RWPE1 (cell line): ENCODE results near the gene ASCL5.

Source experiments
- CTCF ChIA-PET: fragments of 350-600 bp; sonication (Branson Sonifier 250); formaldehyde crosslinking; extraction: SDS; loops from one replicate; lab custom pipeline; 2021; lab: Yijun Ruan, JAX
- POLR2A ChIA-PET: fragments of 400-600 bp; formaldehyde crosslinking; extraction: SDS; loops from one replicate; lab custom pipeline; 2020; ENCODE audit warnings: antibody characterized with exemption; ENCODE audit not compliant: low non-redundant PET; lab: Yijun Ruan, JAX
- DNase-seq: peaks from one replicate; pipeline ENCODE4 v3.0.0; 2012; ENCODE audit warnings: low spot score
- H3K27ac ChIP-seq: fragments of 450-650 bp; 2 replicates; pipeline ENCODE4 v1.5.1; 2017
- TF ChIP-seq, protein P1 (sequence below): fragments of 450-650 bp; conservative IDR thresholded peaks from 2 replicates; pipeline ENCODE4 v1.5.1; 2017; ENCODE audit warnings: low read depth, mild to moderate bottlenecking

The ASCL5 gene

DNA sequence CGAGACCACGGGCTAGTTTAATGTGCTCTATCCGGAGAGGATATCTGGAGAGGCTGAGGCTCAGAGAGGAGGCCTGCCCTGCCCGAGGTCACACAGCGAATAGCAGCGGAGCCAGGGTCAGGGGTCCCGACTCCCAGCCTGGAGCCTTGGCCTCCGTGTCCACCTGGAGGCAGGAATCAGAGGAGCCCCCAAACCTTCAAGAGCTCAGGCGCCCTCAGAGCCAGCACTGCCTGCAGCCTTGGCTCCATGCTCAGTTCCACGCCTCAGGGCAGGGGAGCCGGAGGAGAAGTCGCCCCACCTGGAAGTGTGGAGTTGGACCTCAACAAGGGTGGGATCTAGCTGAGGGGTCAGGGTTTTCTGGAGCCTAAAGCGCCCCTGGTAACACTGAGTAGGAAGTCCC lies 2.0 kb upstream of the ASCL5 start:
- ChIA-PET CTCF (interaction anchor here (2.0 kb wide), 1 partner anchor 19 kb away, joined by 9 read pairs; no protein-coding TSS in a partner anchor), POLR2A (no interaction called here)
- H3K27ac ChIP-seq, result no peak overlapping the region
- TF ChIP-seq, protein P1, sequence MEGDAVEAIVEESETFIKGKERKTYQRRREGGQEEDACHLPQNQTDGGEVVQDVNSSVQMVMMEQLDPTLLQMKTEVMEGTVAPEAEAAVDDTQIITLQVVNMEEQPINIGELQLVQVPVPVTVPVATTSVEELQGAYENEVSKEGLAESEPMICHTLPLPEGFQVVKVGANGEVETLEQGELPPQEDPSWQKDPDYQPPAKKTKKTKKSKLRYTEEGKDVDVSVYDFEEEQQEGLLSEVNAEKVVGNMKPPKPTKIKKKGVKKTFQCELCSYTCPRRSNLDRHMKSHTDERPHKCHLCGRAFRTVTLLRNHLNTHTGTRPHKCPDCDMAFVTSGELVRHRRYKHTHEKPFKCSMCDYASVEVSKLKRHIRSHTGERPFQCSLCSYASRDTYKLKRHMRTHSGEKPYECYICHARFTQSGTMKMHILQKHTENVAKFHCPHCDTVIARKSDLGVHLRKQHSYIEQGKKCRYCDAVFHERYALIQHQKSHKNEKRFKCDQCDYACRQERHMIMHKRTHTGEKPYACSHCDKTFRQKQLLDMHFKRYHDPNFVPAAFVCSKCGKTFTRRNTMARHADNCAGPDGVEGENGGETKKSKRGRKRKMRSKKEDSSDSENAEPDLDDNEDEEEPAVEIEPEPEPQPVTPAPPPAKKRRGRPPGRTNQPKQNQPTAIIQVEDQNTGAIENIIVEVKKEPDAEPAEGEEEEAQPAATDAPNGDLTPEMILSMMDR, result no peak
- no peak for DNase-seq

DNA sequence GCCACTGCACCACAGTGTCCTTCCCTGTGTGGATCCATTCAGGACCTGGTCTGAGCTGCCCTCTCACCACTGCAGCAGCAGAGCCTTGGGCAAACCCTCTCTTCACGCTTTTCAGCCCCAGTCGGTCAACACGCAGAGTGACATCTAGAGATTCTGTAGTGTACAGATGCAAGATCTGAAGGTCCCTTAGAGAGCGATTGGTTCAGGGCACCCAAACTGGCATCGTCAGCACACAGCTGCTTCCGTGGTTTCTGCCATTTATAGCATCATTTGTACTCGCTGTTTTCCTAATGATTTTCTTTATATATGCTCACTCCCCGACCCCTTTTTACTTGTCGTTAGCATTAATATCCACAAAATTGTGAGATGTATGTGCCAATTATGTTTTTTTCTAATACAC lies 1.5 kb upstream of the ASCL5 start:
- ChIA-PET POLR2A (interaction anchor here (0.6 kb wide), 1 partner anchor 8 kb away, joined by 3 read pairs; no protein-coding TSS in a partner anchor), CTCF (interaction anchor here (1.0 to 2.0 kb wide), 2 partner anchors 9 to 20 kb away, joined by 5 to 9 read pairs; no protein-coding TSS in a partner anchor)
- no peak for DNase-seq
- TF ChIP-seq, protein P1, result no peak
- H3K27ac ChIP-seq, result no peak overlapping the region

DNA sequence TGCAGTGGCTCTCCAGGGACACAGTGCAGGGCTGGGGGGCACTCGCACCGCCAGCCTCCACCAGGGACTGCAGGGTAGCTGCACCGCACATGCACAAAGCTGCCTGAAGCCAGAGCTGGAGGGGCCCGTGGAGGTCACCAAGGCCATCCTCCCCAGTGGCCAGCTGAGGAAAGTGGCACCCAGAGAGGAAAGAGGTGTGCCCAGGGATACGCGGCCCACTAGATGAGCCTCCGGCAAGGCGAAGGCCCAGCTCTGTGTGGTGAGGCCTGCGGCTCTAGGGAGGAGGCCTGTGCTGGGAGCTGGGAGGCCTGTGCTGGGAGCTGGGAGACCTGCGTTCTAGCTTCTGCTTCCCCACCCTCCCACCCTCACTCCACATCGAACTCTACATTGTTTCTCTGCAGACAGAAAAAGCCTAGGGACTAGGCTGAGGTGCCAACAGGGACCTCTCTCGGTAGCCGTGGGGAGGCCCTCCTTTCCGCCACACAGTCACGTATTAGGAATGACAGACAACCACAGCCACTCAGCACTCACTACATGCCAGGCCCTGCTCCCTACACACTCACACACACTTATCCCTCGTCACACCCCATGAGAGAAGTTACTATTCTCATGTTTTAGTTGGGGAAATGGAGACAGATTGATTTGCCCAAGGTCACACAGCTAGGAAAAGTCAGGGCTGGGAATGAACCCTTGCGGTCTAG lies 921 bp upstream of the ASCL5 start:
- no peak for DNase-seq
- ChIA-PET POLR2A (interaction anchor here (0.6 kb wide), 1 partner anchor 9 kb away, joined by 3 read pairs; no protein-coding TSS in a partner anchor), CTCF (interaction anchor here (0.5 to 2.2 kb wide), 6 partner anchors 9 to 156 kb away, joined by 3 to 9 read pairs (median 5); no protein-coding TSS in a partner anchor)
- no peak overlapping the region for H3K27ac ChIP-seq
- TF ChIP-seq, protein P1, result no peak

DNA sequence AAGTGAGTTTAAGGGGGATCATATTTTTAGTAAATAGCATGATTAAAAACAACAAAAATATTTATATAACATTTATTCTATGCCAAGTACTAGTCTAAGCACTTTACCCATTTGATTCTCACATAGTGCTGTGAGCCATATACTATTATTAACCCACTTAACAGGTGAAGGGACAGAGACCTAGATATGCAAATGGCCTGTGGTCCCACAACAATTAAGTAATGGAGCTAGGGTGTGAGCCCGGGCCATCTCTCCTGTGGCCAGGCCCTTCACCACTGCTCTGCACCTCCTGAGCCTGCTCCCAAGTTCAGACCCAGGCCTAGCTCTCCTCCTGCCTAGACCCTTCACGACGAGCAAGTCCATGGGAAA lies 537 bp downstream of the ASCL5 start:
- POLR2A ChIA-PET, result interaction anchor here (0.9 kb wide), 1 partner anchor 457 kb away, joined by 3 read pairs; the partner anchor contains the start of gene DDX59

DNA sequence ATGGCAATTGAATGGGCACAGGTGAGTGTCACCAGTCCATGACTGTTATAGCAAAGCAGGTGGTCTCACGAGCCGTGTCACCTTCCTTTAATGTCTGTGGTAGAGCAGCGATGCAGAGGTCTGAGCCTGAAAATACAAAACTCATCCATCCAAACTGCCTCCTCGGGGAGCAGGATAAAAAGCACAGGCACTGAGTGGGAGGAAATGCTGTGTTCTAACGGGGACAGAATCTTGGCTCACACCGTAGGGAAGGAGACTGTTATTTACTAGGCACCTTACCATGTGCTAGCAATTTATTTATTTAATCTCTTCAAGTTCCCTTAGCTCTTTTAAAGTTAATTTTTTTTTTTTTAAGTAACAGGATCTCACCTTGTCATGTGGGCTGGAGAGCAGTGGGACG lies 1.2 kb downstream of the ASCL5 start:
- CTCF ChIA-PET, result interaction anchor here (0.6 to 2.2 kb wide), 8 partner anchors 12 to 412 kb away, joined by 3 to 7 read pairs (median 4); no protein-coding TSS in a partner anchor
- TF ChIP-seq, protein P1, result no peak
- no peak for DNase-seq
- POLR2A ChIA-PET, result no interaction called here
- no peak overlapping the region for H3K27ac ChIP-seq

More for the DNA sequence above, 537 bp downstream of the ASCL5 start:
- CTCF ChIA-PET, result interaction anchor here (0.5 to 2.2 kb wide), 11 partner anchors 11 to 753 kb away, joined by 3 to 7 read pairs (median 4); no protein-coding TSS in a partner anchor
- no peak overlapping the region for H3K27ac ChIP-seq
- TF ChIP-seq, protein P1, result no peak
- DNase-seq, result no peak

DNA sequence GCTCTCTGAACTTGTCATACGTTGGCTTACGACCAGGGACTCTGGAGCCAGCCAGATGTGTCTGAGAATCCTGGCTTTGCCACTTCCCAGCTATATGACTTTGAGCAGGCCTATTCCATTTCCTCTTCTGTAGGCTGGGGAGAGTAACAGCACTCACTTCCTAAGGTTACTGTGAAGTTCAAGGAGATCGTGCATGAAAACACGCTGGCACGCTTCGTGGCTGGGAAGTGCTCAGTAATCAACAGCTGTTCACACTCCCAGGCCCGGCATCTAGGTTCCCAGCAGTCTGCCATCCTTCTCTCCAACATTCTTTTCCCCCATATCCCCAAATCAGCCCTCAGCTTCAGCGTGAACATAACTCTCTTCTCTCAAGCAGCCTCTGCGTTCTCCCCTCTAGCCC lies 2.0 kb downstream of the ASCL5 start:
- CTCF ChIA-PET, result interaction anchor here (0.7 to 1.2 kb wide), 3 partner anchors 10 to 130 kb away, joined by 3 to 5 read pairs (median 3); no protein-coding TSS in a partner anchor
- POLR2A ChIA-PET, result no interaction called here
- DNase-seq, result no peak

More for the DNA sequence above, 2.0 kb downstream of the ASCL5 start:
- TF ChIP-seq, protein P1, result no peak
- no peak overlapping the region for H3K27ac ChIP-seq
